ENCODE data around the gene ZNF408.

The ZNF408 gene

DNA sequence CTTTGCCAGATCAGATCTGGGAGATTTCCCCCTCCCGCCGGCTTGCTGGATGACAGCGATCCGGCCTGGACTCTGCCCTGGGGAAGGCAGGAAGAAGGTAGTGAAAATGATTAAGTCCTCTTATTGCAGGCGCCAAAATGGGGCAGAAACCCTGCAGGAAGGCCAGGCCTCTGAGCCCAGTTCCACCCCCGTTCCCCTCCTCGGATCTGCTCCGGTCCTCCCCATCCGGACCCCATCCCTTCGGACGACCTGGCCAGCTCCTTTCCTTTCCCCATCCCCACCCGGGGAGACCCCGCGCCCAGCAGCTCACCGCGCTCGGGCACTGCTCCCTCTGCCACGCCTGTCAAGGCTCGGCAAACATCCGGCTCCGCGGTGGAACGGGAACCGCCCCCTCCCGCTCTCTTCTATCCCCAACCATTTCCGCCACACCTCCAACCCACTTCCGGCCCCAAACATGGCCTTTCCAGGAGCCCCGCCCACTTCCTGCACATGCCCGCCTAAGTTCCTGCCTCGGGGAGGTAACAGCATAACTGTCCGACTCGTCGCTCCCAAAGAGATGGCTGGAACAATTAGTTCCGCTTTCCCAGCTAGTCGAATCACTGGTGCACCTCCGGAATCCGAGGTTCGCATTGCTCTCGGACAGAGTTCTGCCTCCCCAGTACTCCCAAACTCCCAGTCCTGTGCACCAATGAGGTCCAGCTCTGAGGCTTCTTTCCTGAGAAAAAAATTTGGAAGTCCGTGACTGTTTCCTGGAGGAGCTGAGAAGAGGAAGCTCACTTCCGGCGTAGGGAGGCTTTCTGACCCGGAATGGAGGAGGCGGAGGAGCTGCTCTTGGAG lies at the start of gene ZNF408, which contains the start of gene ARHGAP1:
Gene ZNF408, plus strand, starts transcription at position 791 of the 837 bp plus-strand sequence. Its CDS starts 17 bp downstream, at position 808.
Gene ARHGAP1, minus strand, starts transcription at position 379 of the 837 bp plus-strand sequence. CDS start 4,512 bp downstream, outside the sequence.
- DNase-seq: peak; percentile 100
- peak within 1 kb of the TSS; percentile 98 for H3K27ac Mint-ChIP-seq
- peaks cover 64% of the 10 kb centered on the region for H3K4me1 Mint-ChIP-seq
- H3K9me3 Mint-ChIP-seq: no peaks in the 10 kb centered on the region
- H3K4me3 Mint-ChIP-seq: peak within 1 kb of the TSS; percentile 99
- H3K36me3 Mint-ChIP-seq: peaks cover 50% of the 10 kb centered on the region
- no peaks in the 10 kb centered on the region for H3K27me3 Mint-ChIP-seq
- CTCF ChIA-PET: interaction anchor here (0.6 to 2.0 kb wide), 3 partner anchors 30 to 211 kb away, joined by 3 to 11 read pairs (median 3); no protein-coding TSS in a partner anchor

DNA sequence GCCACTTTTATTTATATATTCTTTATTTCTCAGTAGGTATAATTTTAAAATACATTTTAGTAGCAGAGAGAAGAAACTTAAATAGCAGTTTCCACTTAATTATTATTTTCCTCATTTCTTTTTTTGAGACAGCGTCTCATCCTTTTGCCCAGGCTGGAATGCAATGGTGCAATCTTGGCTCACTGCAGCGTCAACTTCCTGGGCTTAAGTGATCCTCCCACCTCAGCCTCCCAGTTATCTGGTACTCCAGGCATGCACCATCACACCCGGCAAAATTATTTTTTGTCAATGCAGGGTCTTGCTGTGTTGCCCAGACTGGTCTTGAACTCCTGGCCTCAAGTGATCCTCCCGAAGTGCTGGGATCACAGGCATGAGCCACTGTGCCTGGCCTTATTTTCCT lies 45.2 kb upstream of the ZNF408 start:
- CTCF ChIA-PET: no interaction called here
- Mint-ChIP-seq H3K9me3 (no peaks in the 10 kb centered on the region), H3K4me1 (no peaks in the 10 kb centered on the region), H3K36me3 (peaks cover 43% of the 10 kb centered on the region), H3K27ac (no peak overlapping the region), H3K4me3 (no peak overlapping the region), H3K27me3 (no peaks in the 10 kb centered on the region)
- no peak for DNase-seq

DNA sequence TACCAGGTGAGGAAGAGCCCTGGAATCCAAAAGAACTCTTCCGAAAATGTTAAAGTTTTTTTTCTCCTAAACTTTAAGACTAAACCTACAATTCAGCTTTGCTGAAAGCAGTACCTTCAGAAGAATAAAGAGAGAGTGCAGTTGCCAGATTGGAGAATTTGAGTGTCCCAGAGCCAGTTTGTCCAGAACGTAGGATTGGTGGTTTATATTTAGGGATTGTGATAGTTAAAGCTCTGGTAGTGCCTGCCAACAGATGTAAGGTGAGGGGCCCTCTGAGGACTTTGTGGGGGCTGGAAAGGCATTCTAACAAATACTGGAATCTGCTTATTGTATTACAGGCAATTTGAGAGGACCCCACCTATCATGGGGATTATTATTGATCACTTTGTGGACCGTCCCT lies 43.6 kb upstream of the ZNF408 start:
- H3K27ac Mint-ChIP-seq: no peak overlapping the region
- H3K36me3 Mint-ChIP-seq: peaks cover 33% of the 10 kb centered on the region
- DNase-seq: no peak
- no peaks in the 10 kb centered on the region for H3K4me1 Mint-ChIP-seq
- no peaks in the 10 kb centered on the region for H3K9me3 Mint-ChIP-seq
- CTCF ChIA-PET: no interaction called here
- H3K27me3 Mint-ChIP-seq: no peaks in the 10 kb centered on the region
- H3K4me3 Mint-ChIP-seq: no peak overlapping the region

DNA sequence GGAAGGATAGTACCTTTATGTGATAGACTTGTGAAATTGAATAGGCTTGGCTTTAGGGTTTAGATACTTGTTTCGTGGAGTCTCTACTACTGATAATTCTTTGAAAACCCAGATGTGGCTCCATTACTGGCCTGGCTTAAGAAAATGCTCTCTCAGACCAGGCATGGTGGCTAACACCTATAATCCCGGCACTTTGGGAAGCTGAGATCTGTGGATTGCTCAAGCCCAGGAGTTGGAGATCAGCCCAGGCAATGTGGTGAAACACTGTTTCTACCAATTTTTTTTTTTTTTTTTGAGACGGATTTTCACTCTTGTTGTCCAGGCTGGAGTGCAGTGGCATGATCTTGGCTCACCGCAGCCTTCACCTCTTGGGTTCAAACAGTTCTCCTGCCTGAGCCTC lies 42.6 kb upstream of the ZNF408 start:
- Mint-ChIP-seq H3K27ac (peak overlapping the region; percentile 28), H3K27me3 (no peaks in the 10 kb centered on the region), H3K36me3 (peaks cover 40% of the 10 kb centered on the region), H3K4me1 (peaks cover under 1% of the 10 kb centered on the region), H3K4me3 (no peak overlapping the region), H3K9me3 (no peaks in the 10 kb centered on the region)
- CTCF ChIA-PET: no interaction called here
- DNase-seq: no peak

DNA sequence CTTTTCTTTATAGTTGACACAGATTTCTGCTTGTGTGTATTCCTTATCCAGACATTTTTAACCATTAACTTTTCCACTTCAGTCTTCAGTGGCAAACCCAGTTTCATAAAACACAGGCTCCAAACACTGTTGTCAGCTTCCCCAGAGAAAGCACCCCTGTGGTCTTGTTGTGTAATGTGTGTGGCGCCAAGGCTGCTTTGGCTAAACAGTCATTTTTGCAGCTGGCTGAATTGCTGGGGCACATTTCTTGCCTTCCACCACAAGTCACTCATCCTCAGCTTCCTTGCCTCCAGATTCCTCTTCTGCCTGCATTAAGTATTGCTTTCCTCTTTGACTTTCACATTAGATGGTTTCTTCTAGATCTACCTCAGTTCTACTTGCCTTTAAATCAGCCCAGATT lies 40.9 kb upstream of the ZNF408 start:
- H3K27ac Mint-ChIP-seq: no peak overlapping the region

DNA sequence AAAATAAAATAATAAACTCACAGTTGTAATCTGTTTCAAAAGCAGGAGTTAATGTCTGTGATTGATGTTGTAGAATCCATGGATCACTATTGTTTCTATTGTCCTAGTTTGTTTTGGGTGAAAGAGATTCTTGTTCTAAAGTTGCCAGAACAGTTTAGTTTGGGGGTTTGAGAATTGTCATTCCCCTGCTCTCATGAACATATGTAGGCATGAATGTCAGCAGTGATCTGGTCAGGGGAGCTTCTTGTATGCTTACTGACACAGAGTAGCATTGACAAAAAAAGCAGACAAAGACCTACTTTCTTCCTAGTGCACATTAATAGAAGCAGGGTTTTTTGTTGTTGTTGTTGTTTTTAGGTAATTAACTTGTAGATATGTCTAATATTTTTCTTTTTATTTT lies 39.0 kb upstream of the ZNF408 start:
- CTCF ChIA-PET: interaction anchor here (1.3 kb wide), 1 partner anchor 9 kb away, joined by 5 read pairs; no protein-coding TSS in a partner anchor
- no peak for DNase-seq
- peaks cover 59% of the 10 kb centered on the region for H3K36me3 Mint-ChIP-seq
- no peaks in the 10 kb centered on the region for H3K9me3 Mint-ChIP-seq
- no peak overlapping the region for H3K27ac Mint-ChIP-seq
- H3K4me3 Mint-ChIP-seq: no peak overlapping the region
- H3K4me1 Mint-ChIP-seq: peaks cover 7% of the 10 kb centered on the region
- no peaks in the 10 kb centered on the region for H3K27me3 Mint-ChIP-seq

More for the DNA sequence above, 40.9 kb upstream of the ZNF408 start:
- no peak for DNase-seq
- Mint-ChIP-seq H3K4me1 (peaks cover 7% of the 10 kb centered on the region), H3K27me3 (no peaks in the 10 kb centered on the region), H3K9me3 (no peaks in the 10 kb centered on the region), H3K4me3 (no peak overlapping the region), H3K36me3 (peaks cover 49% of the 10 kb centered on the region)
- CTCF ChIA-PET: interaction anchor here (1.7 kb wide), 1 partner anchor 13 kb away, joined by 3 read pairs; no protein-coding TSS in a partner anchor

DNA sequence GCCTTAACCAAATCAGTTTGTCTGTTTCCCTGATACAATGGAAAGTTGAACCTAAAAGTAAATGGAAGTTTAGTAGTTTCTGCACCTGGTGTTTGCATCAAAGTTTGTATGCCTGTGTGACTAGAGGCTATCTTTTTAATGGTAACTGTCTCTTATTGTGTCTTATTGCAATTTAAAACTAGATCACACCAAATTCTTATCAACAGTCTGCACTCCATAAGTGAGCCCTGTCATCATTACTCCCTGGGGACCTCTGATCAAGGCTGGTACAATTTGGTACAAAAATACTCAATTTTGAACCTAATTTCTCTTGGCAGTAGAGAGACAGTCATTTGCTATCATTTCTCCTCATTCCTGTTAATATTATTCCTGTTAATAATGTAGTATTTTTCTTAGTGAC lies 38.5 kb upstream of the ZNF408 start:
- Mint-ChIP-seq H3K27me3 (no peaks in the 10 kb centered on the region), H3K36me3 (peaks cover 59% of the 10 kb centered on the region), H3K4me3 (no peak overlapping the region), H3K4me1 (peaks cover 7% of the 10 kb centered on the region), H3K27ac (no peak overlapping the region), H3K9me3 (no peaks in the 10 kb centered on the region)
- DNase-seq: no peak
- CTCF ChIA-PET: interaction anchor here (0.6 to 1.3 kb wide), 2 partner anchors 9 to 222 kb away, joined by 3 to 5 read pairs; no protein-coding TSS in a partner anchor

DNA sequence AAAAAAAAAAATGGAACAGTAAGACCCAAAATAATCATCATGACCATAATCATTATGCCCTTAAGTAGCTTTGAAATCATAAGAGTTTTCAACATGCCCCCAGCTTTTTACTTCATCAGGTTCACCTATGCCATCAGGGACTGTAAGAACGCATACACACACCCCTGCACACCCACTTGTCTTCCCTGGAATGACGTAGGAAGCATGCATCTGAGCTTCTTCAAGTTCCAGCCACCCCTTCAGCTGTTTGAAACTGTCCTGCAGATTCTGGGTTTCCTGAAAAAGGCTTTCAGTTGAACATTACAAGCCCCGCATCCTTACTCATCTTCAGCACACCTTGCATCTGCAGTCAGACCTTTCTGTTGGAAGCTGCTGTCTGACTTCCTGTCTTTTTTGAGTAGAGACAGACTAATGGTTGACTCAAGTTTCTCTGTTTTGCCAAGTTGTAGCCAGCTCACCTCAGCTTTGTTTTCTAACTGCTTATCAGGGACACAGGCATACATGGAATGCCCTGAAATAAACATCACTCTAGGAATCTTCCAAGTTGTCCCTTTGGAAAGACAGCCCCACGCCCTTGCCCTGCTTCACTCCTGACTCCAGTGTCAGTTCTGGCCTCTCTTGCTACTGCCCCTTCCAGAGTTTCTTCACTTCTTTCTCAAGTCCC lies 37.4 kb upstream of the ZNF408 start:
- no peak overlapping the region for H3K4me3 Mint-ChIP-seq
- H3K27me3 Mint-ChIP-seq: no peaks in the 10 kb centered on the region
- no peaks in the 10 kb centered on the region for H3K9me3 Mint-ChIP-seq
- H3K36me3 Mint-ChIP-seq: peaks cover 50% of the 10 kb centered on the region
- peaks cover 7% of the 10 kb centered on the region for H3K4me1 Mint-ChIP-seq
- CTCF ChIA-PET: interaction anchor here (0.6 kb wide), 1 partner anchor 223 kb away, joined by 3 read pairs; no protein-coding TSS in a partner anchor
- H3K27ac Mint-ChIP-seq: peak overlapping the region; percentile 56
- DNase-seq: no peak

DNA sequence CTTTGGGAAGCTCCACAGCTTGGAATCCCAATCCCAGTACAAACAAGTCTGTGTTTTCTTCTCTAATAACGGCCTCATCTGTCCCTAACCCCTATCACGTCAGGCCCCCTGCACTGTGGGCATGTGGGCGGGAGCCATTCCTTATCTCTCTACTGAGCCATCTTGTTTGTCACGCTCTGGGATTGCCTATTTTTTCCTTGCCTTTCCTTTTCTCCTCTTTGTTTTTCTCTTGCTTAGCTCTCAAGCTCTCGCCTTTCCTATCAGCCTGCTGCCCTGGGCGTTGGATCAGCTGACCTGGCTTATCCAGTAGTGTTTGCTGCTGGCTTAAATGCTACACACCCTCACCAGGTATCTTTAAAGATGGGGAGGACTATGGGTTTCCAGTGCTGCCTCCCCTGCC lies 36.2 kb upstream of the ZNF408 start:
- Mint-ChIP-seq H3K27ac (no peak overlapping the region), H3K36me3 (peaks cover 53% of the 10 kb centered on the region), H3K9me3 (no peaks in the 10 kb centered on the region), H3K4me3 (no peak overlapping the region), H3K4me1 (peaks cover 15% of the 10 kb centered on the region), H3K27me3 (no peaks in the 10 kb centered on the region)
- DNase-seq: no peak
- CTCF ChIA-PET: no interaction called here

DNA sequence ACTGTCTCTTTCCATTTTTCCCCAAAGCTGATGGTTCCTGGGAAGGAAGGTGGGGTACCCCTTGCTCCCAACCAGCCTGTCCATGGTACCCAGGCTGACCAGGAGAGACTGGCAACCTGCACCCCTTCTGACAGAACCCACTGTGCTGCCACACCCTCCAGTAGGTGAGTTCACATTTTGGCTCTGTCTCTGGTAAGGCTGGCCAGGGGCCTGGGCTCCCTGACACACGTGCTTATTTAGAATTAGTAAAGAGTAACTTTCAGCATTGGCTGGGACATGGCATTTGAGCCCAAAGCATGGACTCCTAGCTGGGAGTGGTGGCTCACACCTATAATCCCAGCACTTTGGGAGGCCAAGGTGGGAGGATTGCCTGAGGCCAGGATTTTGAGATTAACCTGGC lies 35.5 kb upstream of the ZNF408 start:
- H3K36me3 Mint-ChIP-seq: peaks cover 53% of the 10 kb centered on the region
- H3K27ac Mint-ChIP-seq: no peak overlapping the region
- H3K9me3 Mint-ChIP-seq: no peaks in the 10 kb centered on the region

DNA sequence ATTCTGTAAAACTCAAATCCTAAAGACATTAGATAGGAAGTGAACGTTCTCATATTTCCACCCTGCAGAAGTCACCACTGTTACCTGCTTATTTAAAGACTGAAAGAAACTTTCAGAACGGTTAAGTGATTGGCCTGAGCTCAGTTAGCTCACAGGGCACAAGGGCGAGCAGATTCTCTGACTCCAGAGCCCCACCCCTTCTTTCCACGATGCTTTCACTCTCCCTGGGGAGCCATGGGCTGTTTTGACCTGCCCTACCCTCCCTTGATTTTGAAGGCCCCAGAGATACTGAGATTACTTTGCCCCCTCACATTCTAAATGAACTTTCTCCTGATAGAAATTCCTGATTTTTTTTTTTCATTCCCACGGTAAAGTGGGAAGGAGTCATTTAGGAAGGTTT lies 34.3 kb upstream of the ZNF408 start:
- Mint-ChIP-seq H3K36me3 (peaks cover 57% of the 10 kb centered on the region), H3K4me1 (peaks cover 32% of the 10 kb centered on the region), H3K9me3 (no peaks in the 10 kb centered on the region), H3K27ac (no peak overlapping the region), H3K4me3 (no peak overlapping the region), H3K27me3 (no peaks in the 10 kb centered on the region)
- CTCF ChIA-PET: interaction anchor here (0.7 kb wide), 1 partner anchor 14 kb away, joined by 3 read pairs; no protein-coding TSS in a partner anchor
- no peak for DNase-seq

More for the DNA sequence above, 35.5 kb upstream of the ZNF408 start:
- DNase-seq: no peak
- peaks cover 22% of the 10 kb centered on the region for H3K4me1 Mint-ChIP-seq
- H3K4me3 Mint-ChIP-seq: no peak overlapping the region
- CTCF ChIA-PET: no interaction called here
- H3K27me3 Mint-ChIP-seq: no peaks in the 10 kb centered on the region

DNA sequence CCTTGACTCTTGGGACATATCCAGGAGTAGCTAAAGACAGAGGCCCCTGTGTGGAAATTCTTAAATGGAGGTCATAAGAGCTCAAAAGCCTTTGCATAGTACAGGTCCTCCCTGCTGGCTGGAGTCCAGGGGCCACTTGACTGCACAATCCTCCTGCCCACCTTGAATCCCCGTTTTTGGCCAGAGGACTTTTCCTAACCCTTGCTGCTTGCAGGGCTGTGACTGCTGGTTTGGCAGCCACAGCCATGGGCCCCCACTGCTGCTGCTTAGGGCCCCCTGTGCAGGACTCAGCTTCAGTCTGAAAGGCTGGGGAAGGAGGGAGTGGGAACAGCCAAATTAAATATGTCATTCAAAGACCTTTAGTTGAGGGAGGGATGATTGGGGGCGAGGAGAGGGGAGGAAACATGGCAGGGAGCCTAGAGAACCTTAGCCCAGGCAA lies 33.8 kb upstream of the ZNF408 start:
- H3K27me3 Mint-ChIP-seq: no peaks in the 10 kb centered on the region
- H3K27ac Mint-ChIP-seq: peak overlapping the region; percentile 37
- peaks cover 63% of the 10 kb centered on the region for H3K36me3 Mint-ChIP-seq
- no peak for DNase-seq
- CTCF ChIA-PET: interaction anchor here (0.7 kb wide), 1 partner anchor 14 kb away, joined by 3 read pairs; no protein-coding TSS in a partner anchor
- H3K9me3 Mint-ChIP-seq: no peaks in the 10 kb centered on the region
- peaks cover 38% of the 10 kb centered on the region for H3K4me1 Mint-ChIP-seq
- H3K4me3 Mint-ChIP-seq: no peak overlapping the region

DNA sequence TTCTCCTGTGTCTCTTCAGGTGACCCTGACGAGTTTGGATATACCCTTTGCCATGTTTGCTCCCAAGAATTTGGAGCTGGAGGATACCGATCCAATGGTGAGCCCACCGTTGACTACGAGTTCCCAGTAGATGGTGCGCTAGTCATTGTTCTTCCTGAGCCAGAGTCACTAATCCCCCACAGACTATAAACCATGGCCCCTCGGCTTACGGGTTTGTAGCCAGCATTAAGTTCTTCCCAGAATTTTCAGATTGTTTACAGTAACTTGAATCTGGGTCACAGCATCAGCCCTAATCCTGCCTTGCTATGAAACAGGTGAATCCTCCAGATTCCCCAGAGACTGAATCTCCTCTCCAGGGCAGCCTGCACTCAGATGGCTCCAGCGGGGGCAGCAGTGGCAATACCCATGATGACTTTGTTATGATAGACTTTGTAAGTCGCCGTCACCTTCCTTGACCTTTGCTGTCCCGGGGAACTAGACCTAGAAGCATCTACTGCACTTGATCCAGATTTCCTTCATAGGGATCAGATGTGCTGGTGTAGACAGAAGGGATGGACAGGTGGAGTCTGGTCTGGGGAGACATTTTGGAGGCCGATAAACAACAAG lies 32.2 kb upstream of the ZNF408 start:
- H3K27me3 Mint-ChIP-seq: no peaks in the 10 kb centered on the region
- no peaks in the 10 kb centered on the region for H3K9me3 Mint-ChIP-seq
- CTCF ChIA-PET: interaction anchor here (1.1 to 1.5 kb wide), 2 partner anchors 30 to 50 kb away, joined by 3 to 5 read pairs; no protein-coding TSS in a partner anchor
- peaks cover 46% of the 10 kb centered on the region for H3K4me1 Mint-ChIP-seq
- H3K36me3 Mint-ChIP-seq: peaks cover 62% of the 10 kb centered on the region
- H3K4me3 Mint-ChIP-seq: no peak overlapping the region
- H3K27ac Mint-ChIP-seq: peak overlapping the region; percentile 66
- no peak for DNase-seq

DNA sequence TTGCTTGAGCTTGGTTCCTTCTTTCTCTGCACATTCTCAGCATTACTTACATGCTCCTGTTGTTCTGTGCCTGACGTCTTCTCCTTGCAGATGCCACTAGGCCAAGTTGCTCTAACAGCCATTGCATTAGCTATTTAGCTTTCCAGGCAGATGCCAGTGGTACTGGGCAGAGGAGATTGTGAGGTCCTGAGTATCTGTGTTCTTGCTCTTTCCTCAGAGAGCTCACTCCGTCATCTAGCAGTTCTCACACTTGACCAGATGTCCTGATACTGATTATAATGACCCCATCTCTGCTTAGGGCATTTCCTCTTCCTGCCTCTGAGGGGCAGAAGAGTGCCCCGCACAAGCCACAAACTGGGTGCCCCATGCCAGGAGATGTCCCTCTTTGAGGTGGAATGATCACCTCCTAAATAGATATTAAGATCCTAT lies 31.1 kb upstream of the ZNF408 start:
- Mint-ChIP-seq H3K4me3 (no peak overlapping the region), H3K27ac (peak overlapping the region; percentile 99), H3K36me3 (peaks cover 57% of the 10 kb centered on the region), H3K27me3 (no peaks in the 10 kb centered on the region), H3K9me3 (no peaks in the 10 kb centered on the region), H3K4me1 (peaks cover 54% of the 10 kb centered on the region)
- CTCF ChIA-PET: interaction anchor here (0.9 to 1.5 kb wide), 4 partner anchors 28 to 133 kb away, joined by 3 to 5 read pairs (median 3); no protein-coding TSS in a partner anchor
- no peak for DNase-seq

All from activated naive CD4-positive, alpha-beta T cell treated with anti-CD3 and anti-CD28 coated beads, Interleukin-2, amount 10 ng/mL, durations not matched to agents 7 days and 5 days (primary cell).